AG09319 (cell line): Measurements from ENCODE around the gene ARHGEF2.

ENCODE experiments used
- DNase-seq: peaks from one replicate; pipeline ENCODE4 v3.0.0-alpha.2; 2010; ENCODE audit warnings: low read depth; ENCODE audit errors: extremely low read depth
- CTCF ChIP-seq: IDR thresholded peaks from 2 replicates; pipeline ENCODE4 v1.5.1; 2011; ENCODE audit warnings: low read depth, mild to moderate bottlenecking, inconsistent platforms, low read length, moderate library complexity

Gene ARHGEF2

DNA sequence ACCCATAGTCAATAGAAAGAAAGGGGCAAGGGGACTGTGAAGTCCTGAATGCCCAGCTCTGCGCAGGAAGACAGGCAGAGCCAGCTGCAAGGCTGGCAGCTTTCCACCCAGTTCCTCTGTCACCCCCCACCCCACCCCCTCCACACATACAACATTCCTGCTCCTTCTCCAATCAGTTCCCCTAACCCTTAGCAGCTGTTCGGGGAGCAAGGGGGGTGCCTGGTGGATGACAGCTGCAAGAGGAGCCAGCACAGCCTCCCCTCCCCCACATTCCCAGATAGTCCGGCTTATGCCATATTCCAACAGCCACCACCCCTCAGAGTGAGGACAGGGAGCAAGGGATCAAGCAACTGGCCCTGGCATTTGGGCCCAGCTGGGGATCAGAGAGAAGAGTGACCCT lies 9.7 kb downstream of the ARHGEF2 start:
- no peak for TF ChIP-seq CTCF
- no peak for DNase-seq

- DNase-seq, result no peak
- no peak for TF ChIP-seq CTCF
These were observed 10.3 kb downstream of the ARHGEF2 start for GRCh38 chr1:155968051-155968400.

- no peak for DNase-seq
- no peak for TF ChIP-seq CTCF
These were observed 10.9 kb downstream of the ARHGEF2 start for GRCh38 chr1:155967341-155968050.

DNA sequence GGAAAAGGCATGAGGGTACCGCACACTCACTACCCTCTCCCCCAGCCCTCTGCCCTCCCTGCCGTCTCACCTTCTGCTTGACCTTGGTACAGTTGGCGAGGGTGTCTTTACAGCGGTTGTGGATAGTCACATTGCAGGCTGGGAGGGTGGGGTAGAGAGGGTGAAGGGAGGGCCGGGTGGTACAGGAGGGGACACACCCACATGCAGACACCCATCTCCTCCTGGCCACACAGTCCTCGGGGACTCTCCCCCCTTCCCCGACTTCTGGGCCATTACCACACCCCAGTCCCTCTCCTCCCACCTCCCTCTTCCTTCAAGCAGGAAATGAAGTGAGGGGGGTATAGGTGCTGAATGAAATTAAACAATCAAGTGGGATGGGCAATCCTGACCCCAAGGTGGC lies 11.6 kb downstream of the ARHGEF2 start:
- TF ChIP-seq CTCF, result no peak
- no peak for DNase-seq

DNA sequence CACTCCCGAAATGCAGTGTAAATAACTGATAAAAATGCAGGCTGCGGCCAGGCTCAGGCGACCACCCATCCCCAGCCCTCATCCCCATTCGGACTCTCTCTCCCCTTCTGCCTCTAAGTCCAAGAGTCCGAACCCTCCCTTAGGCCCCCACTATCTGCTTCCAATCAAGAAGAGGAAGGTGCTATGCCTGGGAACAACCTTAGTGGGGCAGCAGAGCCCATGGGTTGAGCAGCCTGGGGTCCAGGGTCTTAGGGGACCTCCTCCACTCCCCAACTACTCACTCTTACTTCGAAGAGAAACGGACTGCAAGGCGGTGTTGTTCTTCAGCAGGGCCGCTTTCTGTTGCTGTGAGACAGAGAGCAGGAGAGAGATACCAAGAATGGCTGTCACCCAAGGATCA lies 12.2 kb downstream of the ARHGEF2 start:
- DNase-seq, result no peak
- no peak; the same call in 1 of the 2 replicates for TF ChIP-seq CTCF

DNA sequence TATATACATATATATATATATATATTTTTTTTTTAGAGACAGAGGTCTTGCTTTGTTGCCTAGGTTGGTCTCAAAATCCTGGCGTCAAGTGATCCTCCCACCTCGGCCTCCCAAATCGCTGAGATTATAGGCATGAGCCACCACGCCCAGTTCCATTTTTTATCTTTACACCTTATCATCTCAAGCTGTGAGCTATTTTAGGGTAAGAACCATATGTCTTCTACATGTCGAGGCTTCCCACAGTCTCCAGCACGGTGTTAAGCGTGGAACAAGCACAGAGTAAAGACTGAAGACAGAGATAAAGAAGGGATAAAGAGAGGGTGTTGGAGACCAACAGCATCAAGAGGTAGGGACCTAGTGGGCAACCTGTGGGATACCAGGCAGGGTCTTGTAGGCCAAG lies 14.2 kb downstream of the ARHGEF2 start:
- DNase-seq, result no peak
- no peak for TF ChIP-seq CTCF

GRCh38 chr1:155962599-155963211 lies 15.6 kb downstream of the ARHGEF2 start:
- no peak for TF ChIP-seq CTCF
- DNase-seq, result no peak
